Psoas muscle (tissue), 8 donors: ENCODE measurements around the gene SLC7A6OS. TPM values are rescaled to one million over a fixed set of nuclear protein-coding genes. Genes with fewer than 3 reads are reported as not detected.

ENCODE experiments used
- ATAC-seq, 4 donors: fragments of 200-7000 bp; cut with Tn5 transposase; one replicate each; pipeline ENCODE4 v1.9.1; 2020; ENCODE audit warnings: moderate library complexity in 3 of 4, mild to moderate bottlenecking in 2 of 4
- DNase-seq, 2 donors: peaks; one replicate each; pipeline ENCODE4 v3.0.0-alpha.2; 2020
- H3K27ac ChIP-seq: fragments of 200-600 bp; one replicate; pipeline ENCODE4 v1.8.0; 2022
- H3K27me3 ChIP-seq, 3 donors: fragments of 200-600 bp in 1 of 3; one replicate each; pipeline versions ENCODE4 v1.6.1 to v1.8.0; 2013 to 2022; ENCODE audit warnings: low read length in 2 of 3, mild to moderate bottlenecking in 2 of 3, moderate library complexity in 1 of 3; ENCODE audit not compliant: insufficient read depth in 3 of 3
- H3K36me3 ChIP-seq, 2 donors: fragments of 200-600 bp in 1 of 2; one replicate each; pipeline versions ENCODE4 v1.6.1 to v1.8.0; 2013 to 2022; ENCODE audit warnings: low read depth in 1 of 2, mild to moderate bottlenecking in 1 of 2, moderate library complexity in 1 of 2; ENCODE audit not compliant: insufficient read depth in 1 of 2
- H3K4me1 ChIP-seq: fragments of 200-600 bp; one replicate; pipeline ENCODE4 v1.8.0; 2022
- H3K4me3 ChIP-seq: fragments of 200-600 bp; one replicate; pipeline ENCODE4 v1.8.0; 2022; ENCODE audit warnings: mild to moderate bottlenecking
- H3K9me3 ChIP-seq: fragments of 200-600 bp; one replicate; pipeline ENCODE4 v1.8.0; 2022
- WGBS, 3 donors: extraction: QIAGEN DNeasy Blood & Tissue Kit; methylation state at CpG; one replicate each; pipeline versions ENCODE4 v1.1.6 to v1.1.7; 2013; 5-methylcytosine and 5-hydroxymethylcytosine counted together
- intact Hi-C, 2 donors: fragments of 100-400 bp; cut with DNase I; formaldehyde crosslinking; loops; one replicate each; pipeline versions ENCODE4 v1.11.0 to v1.14.2; 2022
- polyA plus RNA-seq, 3 donors: library from polyadenylated mRNA; stranded (reverse); fragments of 200-250 nt; gene quantifications; one replicate each; pipeline ENCODE4 v1.2.3, GENCODE V29; 2013
- total RNA-seq, 4 donors: library from RNA; stranded (reverse); fragmentation: NEBNext Ultra II Directional in 2 of 4; extraction: Animal tissue kit (Norgen Biotek cat#: 25700) in 2 of 4; gene quantifications; one replicate each; pipeline versions ENCODE4 v1.2.1 to v1.2.4, GENCODE V29; 2021 to 2023
- TF ChIP-seq, protein P1 (sequence below): fragments of 200-600 bp; IDR thresholded peaks from one replicate; pipeline ENCODE4 v1.8.0; 2022; ENCODE audit warnings: antibody characterized with exemption
- donor health status: healthy with polysubstance abuse.
- donor health status: DM: no; HTN: no; CAD: no; lungs with moderate emphysema.
- donor health status: Bipolar disorder and iron deficiency.
- donor health status: healthy.
- donor health status: DM: yes; HTN: yes; CAD: no.
- donor health status: DM: no; HTN: no; CAD: no.
- donor health status: DM: no; HTN: no; CAD: no.
- donor health status: DM: yes; HTN: yes; CAD: no.

The SLC7A6OS gene
- total and polyA plus RNA-seq, 7 donors, result 5.8 to 16.3 (median 9.5) TPM

DNA sequence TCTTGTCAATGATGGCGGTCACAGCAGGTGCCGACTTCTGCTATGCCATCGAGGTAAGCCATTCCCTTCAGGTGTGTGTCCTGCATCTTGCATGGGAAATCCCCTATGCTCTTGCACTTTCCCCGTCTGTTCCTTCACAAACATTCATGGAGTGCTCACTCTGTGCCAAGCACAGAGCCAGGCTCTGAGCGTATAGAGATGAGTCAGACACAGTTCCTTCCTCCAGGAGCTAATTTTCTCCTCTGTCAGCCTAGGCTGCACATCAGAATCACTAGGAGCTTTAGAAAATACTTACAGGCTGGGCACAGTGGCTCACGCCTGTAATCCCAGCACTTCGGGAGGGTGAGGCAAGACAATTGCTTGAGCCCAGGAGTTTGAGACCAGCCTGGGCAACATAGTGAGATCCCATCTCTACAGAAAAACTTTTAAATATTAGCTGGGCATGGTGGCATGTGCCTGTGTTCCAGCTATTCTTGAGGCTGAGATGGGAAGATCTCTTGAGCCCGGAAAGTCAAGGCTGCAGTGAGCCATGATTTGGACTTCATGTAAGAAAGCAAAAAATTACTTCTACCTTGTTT, 14.1 kb upstream of the SLC7A6OS start:
- Histone ChIP-seq H3K27me3 (no peaks in the 10 kb centered on the region), H3K9me3 (no peaks in the 10 kb centered on the region), H3K36me3 (peaks cover 9 to 80% of the 10 kb centered on the region in 2 donors), H3K27ac (no peak overlapping the region), H3K4me1 (no peaks in the 10 kb centered on the region), H3K4me3 (no peak overlapping the region)
- TF ChIP-seq, protein P1, sequence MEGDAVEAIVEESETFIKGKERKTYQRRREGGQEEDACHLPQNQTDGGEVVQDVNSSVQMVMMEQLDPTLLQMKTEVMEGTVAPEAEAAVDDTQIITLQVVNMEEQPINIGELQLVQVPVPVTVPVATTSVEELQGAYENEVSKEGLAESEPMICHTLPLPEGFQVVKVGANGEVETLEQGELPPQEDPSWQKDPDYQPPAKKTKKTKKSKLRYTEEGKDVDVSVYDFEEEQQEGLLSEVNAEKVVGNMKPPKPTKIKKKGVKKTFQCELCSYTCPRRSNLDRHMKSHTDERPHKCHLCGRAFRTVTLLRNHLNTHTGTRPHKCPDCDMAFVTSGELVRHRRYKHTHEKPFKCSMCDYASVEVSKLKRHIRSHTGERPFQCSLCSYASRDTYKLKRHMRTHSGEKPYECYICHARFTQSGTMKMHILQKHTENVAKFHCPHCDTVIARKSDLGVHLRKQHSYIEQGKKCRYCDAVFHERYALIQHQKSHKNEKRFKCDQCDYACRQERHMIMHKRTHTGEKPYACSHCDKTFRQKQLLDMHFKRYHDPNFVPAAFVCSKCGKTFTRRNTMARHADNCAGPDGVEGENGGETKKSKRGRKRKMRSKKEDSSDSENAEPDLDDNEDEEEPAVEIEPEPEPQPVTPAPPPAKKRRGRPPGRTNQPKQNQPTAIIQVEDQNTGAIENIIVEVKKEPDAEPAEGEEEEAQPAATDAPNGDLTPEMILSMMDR, result no peak
- no peak for ATAC-seq
- DNase-seq, result no peak
- intact Hi-C loops, result loop anchor here in 1 of 2 donors (5.0 kb wide), 1 partner anchor 63 kb away; the partner anchor contains the start of gene SLC7A6
- 89 to 93% (median 89%) methylated on average over 8 of the region's 8 CpGs for WGBS, 3 donors

DNA sequence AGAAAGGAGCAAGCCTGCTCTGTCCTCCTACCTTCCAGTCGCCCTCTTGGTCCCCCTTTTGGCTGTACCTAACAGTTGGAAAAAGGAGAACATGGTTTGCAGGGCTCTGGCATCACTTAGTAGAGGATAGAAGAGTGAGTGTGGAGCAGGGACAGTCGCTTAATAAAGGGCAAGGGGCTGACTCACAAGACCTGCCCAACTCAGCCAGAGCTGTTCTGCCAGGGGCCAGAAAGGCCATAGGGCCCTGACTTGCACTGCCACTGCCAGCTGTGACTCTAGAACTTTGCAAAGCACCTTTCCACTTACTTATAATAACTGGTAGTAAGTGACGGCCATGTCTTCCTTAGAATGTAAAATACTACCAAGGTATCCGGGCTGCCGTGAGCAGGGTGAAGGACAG, 13.6 kb upstream of the SLC7A6OS start:
- H3K4me3 ChIP-seq, result no peak overlapping the region
- TF ChIP-seq, protein P1, result no peak

GRCh38 chr16:68319185-68319908, 8.6 kb upstream of the SLC7A6OS start:
- Histone ChIP-seq H3K4me3 (no peak overlapping the region), H3K9me3 (no peaks in the 10 kb centered on the region), H3K27me3 (no peaks in the 10 kb centered on the region), H3K27ac (no peak overlapping the region), H3K36me3 (peaks cover 2 to 87% of the 10 kb centered on the region in 2 donors), H3K4me1 (no peaks in the 10 kb centered on the region)
- 87 to 93% (median 92%) methylated on average over 6 of the region's 6 CpGs for WGBS, 3 donors
- TF ChIP-seq, protein P1, result no peak
- ATAC-seq (no peak), DNase-seq (no peak)
- intact Hi-C loops, result loop anchor here in 1 of 2 donors (10.0 kb wide), 1 partner anchor 245 kb away; no protein-coding TSS in a partner anchor

More for the DNA sequence above, 13.6 kb upstream of the SLC7A6OS start:
- 91 to 95% (median 93%) methylated on average over 5 of the region's 5 CpGs for WGBS, 3 donors
- Histone ChIP-seq H3K27ac (no peak overlapping the region), H3K36me3 (peaks cover 9 to 78% of the 10 kb centered on the region in 2 donors), H3K9me3 (no peaks in the 10 kb centered on the region), H3K27me3 (no peaks in the 10 kb centered on the region), H3K4me1 (no peaks in the 10 kb centered on the region)
- DNase-seq (no peak), ATAC-seq (no peak)
- intact Hi-C loops, result no loop called here

DNA sequence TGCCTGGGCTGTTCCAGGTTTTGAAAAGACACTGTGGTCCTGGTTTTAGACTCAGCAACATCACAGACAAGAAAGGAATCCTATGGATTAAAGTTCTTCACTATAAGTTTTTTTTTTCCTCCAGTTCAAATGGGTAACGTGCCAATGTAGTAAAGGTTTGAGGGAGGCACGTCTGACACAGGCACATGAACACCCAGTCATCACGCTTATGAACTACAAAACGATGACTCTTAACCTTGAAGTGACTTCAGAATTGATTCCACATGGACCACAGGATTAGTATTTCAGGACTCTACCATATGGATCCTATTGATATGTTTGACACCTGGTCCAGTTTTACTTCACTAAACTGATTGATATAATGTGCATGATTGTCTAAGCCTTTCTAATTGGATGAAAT, 2.4 kb upstream of the SLC7A6OS start:
- WGBS, 3 donors, result 69 to 81% (median 74%) methylated on average over 4 of the region's 4 CpGs
- Histone ChIP-seq H3K27ac (no peak overlapping the region), H3K27me3 (no peaks in the 10 kb centered on the region), H3K36me3 (peaks cover 6 to 62% of the 10 kb centered on the region in 2 donors), H3K4me3 (no peak overlapping the region), H3K9me3 (no peaks in the 10 kb centered on the region), H3K4me1 (peaks cover 31% of the 10 kb centered on the region)
- TF ChIP-seq, protein P1, result no peak
- intact Hi-C loops, result loop anchor here (5.0 to 10.0 kb wide), 2 partner anchors 51 to 238 kb away; partner anchors contain the start of gene SLC7A6 (in 1 of the 2)
- ATAC-seq (no peak), DNase-seq (no peak)
